Measurements from ENCODE around the gene TUBA4A. TPM values are rescaled to one million over a fixed set of nuclear protein-coding genes. Genes with fewer than 3 reads are reported as not detected.

Gene TUBA4A
- total RNA-seq, 4 donors from 2014 or later, result 39.2 to 101 (median 70.8) TPM

DNA sequence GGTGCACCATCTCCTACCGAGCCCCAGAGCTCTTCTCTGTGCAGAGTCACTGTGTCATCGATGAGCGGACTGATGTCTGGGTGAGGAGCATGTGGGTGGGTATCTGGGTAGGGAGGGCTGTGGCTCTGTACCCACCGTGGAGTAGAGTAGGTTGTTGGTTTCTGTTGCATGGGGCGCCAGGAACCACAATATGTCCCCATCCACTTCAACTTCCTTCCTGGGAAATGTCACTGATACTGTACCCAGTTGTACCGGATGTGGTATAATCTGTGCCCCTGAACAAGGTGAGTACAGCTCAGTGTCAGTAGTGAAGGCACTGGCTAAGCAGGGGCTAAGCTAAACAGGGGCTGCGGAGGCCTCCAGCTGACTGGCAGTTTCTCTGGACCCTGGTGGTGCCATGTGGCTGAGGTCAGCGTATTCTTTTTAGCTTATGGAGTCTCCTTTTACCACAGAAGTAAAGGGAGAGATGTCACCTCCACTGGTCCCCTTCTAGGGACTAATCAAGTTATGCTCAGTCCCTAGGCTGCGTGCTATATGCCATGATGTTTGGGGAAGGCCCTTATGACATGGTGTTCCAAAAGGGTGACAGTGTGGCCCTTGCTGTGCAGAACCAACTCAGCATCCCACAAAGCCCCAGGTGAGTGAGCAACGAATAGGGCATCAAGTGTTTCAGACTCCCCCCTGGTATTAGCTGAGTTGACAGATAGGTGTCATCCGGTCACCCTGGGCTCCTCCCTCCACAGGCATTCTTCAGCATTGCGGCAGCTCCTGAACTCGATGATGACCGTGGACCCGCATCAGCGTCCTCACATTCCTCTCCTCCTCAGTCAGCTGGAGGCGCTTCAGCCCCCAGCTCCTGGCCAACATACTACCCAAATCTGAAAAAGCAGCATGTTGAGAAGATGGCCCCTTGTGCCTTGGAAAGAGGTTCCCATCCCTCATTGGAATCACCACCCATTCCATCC is 5.8 kb downstream of the TUBA4A start:
- intact Hi-C loops (cut with DNase I; ENCODE audit: low total_unique reads), result loop anchor here (10.0 kb wide), 1 partner anchor 1613 kb away; no protein-coding TSS in a partner anchor
- in situ Hi-C loops (cut with MboI; ENCODE audit: low pct_ligation_motif_present in 1 of 4, low pct_unique_long_range_greater_than_20kb in 1 of 4, low sequenced_read_pairs in 3 of 4), result no loop called here
- TF ChIP-seq POLR2A (IDR thresholded peaks at IDR 0.05), result peak; percentile 32
- no peak for TF ChIP-seq EP300 (IDR thresholded peaks at IDR 0.05; ENCODE audit: low read depth)
- peak in 2 of 3 donors; percentile 29 to 64 for TF ChIP-seq POLR2AphosphoS5 (IDR thresholded peaks at IDR 0.05)
- TF ChIP-seq, protein P1, sequence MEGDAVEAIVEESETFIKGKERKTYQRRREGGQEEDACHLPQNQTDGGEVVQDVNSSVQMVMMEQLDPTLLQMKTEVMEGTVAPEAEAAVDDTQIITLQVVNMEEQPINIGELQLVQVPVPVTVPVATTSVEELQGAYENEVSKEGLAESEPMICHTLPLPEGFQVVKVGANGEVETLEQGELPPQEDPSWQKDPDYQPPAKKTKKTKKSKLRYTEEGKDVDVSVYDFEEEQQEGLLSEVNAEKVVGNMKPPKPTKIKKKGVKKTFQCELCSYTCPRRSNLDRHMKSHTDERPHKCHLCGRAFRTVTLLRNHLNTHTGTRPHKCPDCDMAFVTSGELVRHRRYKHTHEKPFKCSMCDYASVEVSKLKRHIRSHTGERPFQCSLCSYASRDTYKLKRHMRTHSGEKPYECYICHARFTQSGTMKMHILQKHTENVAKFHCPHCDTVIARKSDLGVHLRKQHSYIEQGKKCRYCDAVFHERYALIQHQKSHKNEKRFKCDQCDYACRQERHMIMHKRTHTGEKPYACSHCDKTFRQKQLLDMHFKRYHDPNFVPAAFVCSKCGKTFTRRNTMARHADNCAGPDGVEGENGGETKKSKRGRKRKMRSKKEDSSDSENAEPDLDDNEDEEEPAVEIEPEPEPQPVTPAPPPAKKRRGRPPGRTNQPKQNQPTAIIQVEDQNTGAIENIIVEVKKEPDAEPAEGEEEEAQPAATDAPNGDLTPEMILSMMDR (IDR thresholded peaks at IDR 0.05), result no peak
- Histone ChIP-seq H3K36me3 (no peaks in the 10 kb centered on the region), H3K4me1 (peaks cover 47 to 77% (median 71%) of the 10 kb centered on the region in 4 donors), H3K27me3 (no peaks in the 10 kb centered on the region), H3K27ac (peak overlapping the region; percentile 94 to 97 (median 94)), H3K4me3 (peak overlapping the region in 1 of 4 donors; percentile 31), H3K9me3 (no peaks in the 10 kb centered on the region)
- DNase-seq, result peak; percentile 46
- WGBS, 2 donors (ENCODE audit: low coverage in 1 of 2), result 76 to 78% methylated on average over 11 to 17 of the region's 17 CpGs

DNA sequence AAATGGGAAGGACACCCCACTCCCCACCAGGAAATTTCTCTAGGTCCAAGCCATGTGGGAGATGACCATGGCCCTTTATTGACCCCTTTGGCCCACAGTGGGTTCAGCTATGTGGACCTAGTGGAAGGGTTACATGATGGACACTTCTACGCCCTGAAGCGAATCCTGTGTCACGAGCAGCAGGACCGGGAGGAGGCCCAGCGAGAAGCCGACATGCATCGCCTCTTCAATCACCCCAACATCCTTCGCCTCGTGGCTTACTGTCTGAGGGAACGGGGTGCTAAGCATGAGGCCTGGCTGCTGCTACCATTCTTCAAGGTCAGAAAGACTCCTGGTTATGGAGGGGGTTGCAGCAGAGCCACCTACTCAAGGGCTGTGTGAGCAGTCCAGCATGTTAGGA is 7.2 kb downstream of the TUBA4A start:
- Histone ChIP-seq H3K27me3 (no peaks in the 10 kb centered on the region), H3K4me1 (peaks cover 41 to 65% (median 58%) of the 10 kb centered on the region in 4 donors), H3K4me3 (no peak overlapping the region), H3K27ac (peak overlapping the region in 3 of 4 donors; percentile 94 to 97 (median 94)), H3K36me3 (no peaks in the 10 kb centered on the region), H3K9me3 (no peaks in the 10 kb centered on the region)
- no peak for DNase-seq
- intact Hi-C loops (cut with DNase I; ENCODE audit: low total_unique reads) (loop anchor here (10.0 kb wide), 1 partner anchor 1612 kb away; no protein-coding TSS in a partner anchor), in situ Hi-C loops (cut with MboI; ENCODE audit: low pct_ligation_motif_present in 1 of 4, low pct_unique_long_range_greater_than_20kb in 1 of 4, low sequenced_read_pairs in 3 of 4) (no loop called here)
- TF ChIP-seq EP300 (IDR thresholded peaks at IDR 0.05; ENCODE audit: low read depth) (no peak), POLR2AphosphoS5 (IDR thresholded peaks at IDR 0.05) (no peak)
- TF ChIP-seq, protein P1 (IDR thresholded peaks at IDR 0.05), result no peak
- 91% methylated on average over 10 of the region's 10 CpGs; no CpG with 5 or more reads in 1 of the 2 donors for WGBS, 2 donors (ENCODE audit: low coverage in 1 of 2)

DNA sequence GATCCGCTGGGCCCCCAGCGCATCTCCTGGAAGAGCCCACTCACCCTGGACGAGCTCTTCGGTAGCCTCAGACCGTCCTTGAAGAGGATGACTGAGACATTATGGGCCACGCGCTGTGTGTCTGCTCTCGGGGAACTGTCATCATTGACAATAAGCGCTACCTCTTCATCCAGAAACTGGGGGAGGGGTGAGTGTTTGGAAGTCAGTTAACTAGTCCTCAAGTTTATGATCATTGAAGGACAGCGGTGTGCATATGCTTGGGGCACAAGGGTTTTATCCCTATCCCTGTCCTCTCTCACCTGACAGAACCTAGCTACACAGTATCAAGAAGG is 7.9 kb downstream of the TUBA4A start:
- Histone ChIP-seq H3K27me3 (no peaks in the 10 kb centered on the region), H3K9me3 (no peaks in the 10 kb centered on the region), H3K4me1 (peaks cover 37 to 58% (median 53%) of the 10 kb centered on the region in 4 donors), H3K36me3 (no peaks in the 10 kb centered on the region), H3K27ac (peak overlapping the region; percentile 94 to 97 (median 94)), H3K4me3 (peak overlapping the region; percentile 65 to 95 (median 83))
- no peak for TF ChIP-seq EP300 (IDR thresholded peaks at IDR 0.05; ENCODE audit: low read depth)
- TF ChIP-seq POLR2AphosphoS5 (IDR thresholded peaks at IDR 0.05), result no peak
- TF ChIP-seq POLR2A (IDR thresholded peaks at IDR 0.05), result no peak
- TF ChIP-seq, protein P1 (IDR thresholded peaks at IDR 0.05), result no peak
- in situ Hi-C loops (cut with MboI; ENCODE audit: low pct_ligation_motif_present in 1 of 4, low pct_unique_long_range_greater_than_20kb in 1 of 4, low sequenced_read_pairs in 3 of 4) (no loop called here), intact Hi-C loops (cut with DNase I; ENCODE audit: low total_unique reads) (loop anchor here (10.0 kb wide), 1 partner anchor 1611 kb away; no protein-coding TSS in a partner anchor)
- no peak for DNase-seq
- WGBS, 2 donors (ENCODE audit: low coverage in 1 of 2), result 6% methylated on average over 10 of the region's 10 CpGs; no CpG with 5 or more reads in 1 of the 2 donors
